Right renal cortex interstitium (tissue), 3 donors: ENCODE data around the gene HNRNPF. TPM values are rescaled to one million over a fixed set of nuclear protein-coding genes. Genes with fewer than 3 reads are reported as not detected.

Experiments used
- DNase-seq, 3 donors: peaks; one replicate each; pipeline ENCODE4 v3.0.0-alpha.2; 2013; ENCODE audit warnings: low read depth in 3 of 3, low spot score in 2 of 3
- polyA plus RNA-seq, 3 donors: library from polyadenylated mRNA; unstranded; fragments of 120-200 nt; gene quantifications; one replicate each; pipeline ENCODE4 v1.2.1, GENCODE V29; 2013; ENCODE audit not compliant: insufficient read length in 3 of 3

Gene HNRNPF
- polyA plus RNA-seq, 3 donors, result 217 to 226 (median 224) TPM

DNA sequence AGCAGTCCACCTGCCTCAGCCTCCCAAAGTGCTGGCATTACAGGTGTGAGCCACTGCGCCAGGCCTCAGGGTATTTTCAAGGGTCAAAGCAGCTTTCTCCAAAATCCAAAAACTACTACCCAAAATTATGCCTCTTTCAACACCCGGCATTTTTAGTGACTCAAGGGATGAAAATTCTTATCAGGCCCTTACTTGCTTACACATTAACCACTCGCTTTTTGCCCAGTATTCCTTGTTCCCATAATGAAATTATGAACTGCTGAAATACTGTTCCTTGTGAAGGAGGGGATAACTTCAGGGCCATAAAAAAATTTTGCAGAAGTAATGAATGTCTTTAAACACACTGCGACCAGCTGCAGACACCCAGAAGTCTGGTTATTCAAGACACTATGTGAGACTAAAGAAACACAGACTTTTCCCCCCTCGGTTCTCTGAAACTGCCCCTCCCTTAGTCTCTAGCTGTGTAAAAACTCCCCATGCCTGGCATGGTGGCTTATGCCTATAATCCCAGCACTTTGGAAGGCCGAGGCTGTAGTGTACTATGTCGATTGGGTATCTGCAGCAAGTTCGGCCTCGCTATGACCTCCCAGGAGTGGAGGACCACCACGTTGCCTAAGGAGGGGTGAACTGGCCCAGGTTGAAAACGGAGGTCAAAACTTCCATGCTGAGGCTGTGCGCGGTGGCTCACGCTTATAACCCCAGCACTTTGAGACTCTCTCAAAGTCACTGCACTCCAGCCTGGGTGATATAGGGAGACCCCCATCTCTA is 25.6 kb downstream of the HNRNPF start:
- no peak for DNase-seq

DNA sequence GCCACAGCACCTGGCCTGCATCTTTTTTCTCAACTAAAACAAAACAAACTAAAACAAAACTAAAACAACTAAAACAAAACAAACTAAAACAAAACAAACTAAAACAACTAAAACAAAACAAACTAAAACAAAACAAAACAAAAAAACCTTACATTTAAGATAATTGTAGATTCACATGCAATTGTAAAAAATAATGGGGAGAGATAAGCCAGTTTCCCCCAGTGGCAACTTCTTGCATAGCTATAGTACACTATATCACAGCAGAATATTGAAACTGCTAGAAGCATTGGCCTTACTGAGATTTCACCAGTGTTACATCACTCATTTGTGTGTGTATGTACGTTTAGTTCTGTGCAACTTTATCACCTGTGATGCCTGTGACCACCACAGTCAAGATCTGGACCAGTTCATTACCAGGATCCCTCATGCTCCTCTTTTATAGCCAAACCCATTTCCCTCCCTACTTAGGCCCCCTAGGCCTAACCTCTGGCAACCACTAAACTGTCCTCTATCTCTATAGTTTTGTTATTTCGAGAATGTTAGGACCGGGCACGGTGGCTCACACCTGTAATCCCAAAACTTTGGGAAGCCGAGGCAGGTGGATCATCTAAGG is 28.3 kb downstream of the HNRNPF start:
- no peak for DNase-seq

DNA sequence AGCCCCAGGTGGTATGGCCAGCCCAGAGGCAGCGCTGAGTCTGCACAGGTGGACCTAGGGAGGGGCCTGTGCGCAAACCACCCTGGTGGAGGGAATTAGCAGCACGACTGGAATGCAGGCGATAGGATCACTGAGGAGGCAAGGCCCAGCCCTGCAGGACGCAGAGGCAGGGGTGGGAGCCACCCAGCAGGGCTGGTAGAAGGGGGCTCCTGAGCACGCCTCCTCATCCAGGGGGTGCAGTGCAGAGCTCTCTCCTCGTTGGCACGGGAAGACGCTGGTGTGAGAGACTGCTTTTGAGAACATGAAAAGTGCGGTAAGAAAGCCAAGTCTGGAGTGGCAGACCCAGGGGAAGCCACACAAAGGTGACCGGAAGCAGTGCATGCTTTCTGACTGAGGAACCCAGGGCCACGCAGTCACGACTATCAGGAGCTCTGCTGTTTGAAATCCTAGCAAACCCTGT is 31.5 kb downstream of the HNRNPF start:
- no peak for DNase-seq

DNA sequence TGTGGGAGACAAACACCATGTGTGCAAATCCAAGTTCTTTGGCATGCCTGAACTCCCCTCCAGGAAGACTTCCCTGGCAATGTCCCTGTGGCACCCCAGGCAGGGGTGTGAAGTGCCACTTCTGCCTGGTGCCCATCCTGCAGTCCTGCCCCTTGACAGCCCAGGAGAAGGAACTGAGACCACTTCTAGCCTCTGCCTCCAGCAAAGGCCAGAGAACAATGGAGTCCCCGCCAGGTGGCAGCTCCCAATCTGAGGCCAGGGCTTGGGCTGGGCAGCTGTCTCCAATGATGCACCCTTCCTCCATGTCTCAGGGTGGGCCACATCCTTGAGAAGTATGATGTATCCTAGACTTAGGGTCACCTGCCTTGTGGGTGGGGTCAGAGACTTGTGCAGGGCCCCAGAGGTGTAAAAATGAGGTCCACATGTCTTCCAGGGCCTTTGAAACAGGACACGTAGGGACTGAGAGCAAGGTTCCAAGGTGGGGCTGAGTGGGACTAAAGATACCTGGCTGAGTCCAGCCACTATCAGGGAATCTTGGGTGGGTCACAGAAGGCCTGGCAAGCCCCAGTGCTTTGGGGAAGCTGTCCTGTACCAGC is 32.1 kb downstream of the HNRNPF start:
- no peak for DNase-seq

DNA sequence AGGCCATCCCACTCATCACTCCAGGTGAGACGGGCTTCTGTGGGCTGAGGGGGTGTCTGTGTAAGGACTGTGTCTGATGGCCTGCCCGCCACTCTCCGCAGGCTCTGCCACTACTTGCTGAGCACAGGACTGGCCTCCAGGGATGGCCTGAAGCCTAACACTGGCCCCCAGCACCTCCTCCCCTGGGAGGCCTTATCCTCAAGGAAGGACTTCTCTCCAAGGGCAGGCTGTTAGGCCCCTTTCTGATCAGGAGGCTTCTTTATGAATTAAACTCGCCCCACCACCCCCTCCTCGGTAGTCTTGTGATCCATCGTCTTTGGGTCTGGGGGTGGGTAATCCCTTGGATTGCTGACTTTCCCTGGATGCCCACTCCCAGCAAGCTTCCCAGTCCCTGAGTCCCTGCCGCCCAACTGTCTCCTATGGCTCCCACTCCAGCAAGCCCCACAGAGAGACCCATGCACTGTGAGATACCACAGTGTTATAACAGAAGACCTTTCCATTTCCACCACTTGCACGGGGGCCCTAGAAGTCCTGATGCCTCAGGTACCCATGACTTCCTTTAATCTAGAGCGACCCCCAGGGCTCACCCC is 32.8 kb downstream of the HNRNPF start:
- no peak for DNase-seq

DNA sequence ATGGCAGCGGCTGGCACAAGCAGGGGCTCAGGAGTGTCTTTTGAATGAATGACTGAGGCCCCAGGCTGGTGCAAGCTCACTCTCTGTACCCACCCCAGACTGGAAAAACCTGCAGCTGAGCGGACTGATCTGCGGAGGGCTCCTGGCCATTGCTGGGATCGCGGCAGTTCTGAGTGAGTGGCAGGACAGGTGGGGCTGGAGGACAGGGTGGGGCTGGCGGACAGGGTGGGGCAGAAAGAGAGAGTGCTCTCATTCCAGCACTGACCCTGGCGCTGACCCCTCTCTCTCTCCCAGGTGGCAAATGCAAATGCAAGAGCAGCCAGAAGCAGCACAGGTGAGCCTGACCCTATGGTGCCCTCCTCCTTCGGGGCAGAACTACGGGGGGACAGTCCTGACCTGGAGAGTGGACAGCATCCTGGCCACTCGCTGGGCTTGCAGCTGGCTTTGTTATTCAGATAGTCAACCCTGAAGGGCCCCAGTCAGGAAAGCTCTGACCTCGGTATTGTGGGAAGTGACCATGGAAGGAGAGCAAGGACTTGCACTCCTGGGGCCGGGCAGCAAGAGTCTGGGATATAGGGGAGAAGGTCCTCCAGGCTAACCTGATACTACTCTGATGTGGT is 33.5 kb downstream of the HNRNPF start:
- no peak for DNase-seq

DNA sequence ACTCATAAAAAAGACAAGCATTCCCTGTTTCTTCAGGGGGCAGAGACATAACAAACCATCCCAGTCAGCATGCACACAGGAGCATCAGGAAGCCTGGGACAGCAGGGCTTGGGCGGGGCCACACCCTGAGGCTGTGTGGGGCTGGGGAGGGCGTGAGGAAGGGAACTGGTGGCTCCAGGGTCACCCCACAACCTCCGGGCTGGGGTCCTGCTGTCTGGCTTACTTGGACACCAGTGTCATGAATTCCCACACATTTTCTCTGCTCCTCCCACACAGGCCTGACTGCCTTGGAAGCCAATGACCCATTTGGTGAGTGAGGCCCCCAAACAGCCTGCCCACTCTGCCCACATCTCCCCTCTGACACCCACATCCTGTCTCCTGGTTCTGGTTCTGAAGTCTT is 34.8 kb downstream of the HNRNPF start:
- DNase-seq, result no peak

DNA sequence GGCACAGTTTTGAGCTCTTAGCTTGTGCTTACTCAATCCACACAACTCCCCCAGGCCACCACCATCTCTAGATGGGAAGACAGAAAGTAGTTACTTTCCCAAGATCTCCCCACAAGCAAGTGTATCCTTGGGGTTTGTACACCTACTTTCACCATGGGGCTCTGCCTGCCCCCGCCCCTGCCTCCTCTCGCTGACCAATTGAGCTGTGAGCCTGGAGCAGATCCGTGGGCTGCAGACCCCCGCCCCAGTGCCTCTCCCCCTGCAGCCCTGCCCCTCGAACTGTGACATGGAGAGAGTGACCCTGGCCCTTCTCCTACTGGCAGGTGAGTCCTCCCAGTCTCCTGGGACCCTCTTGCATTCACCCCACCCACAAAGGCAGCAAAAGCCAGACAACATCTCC is 35.5 kb downstream of the HNRNPF start:
- no peak for DNase-seq

DNA sequence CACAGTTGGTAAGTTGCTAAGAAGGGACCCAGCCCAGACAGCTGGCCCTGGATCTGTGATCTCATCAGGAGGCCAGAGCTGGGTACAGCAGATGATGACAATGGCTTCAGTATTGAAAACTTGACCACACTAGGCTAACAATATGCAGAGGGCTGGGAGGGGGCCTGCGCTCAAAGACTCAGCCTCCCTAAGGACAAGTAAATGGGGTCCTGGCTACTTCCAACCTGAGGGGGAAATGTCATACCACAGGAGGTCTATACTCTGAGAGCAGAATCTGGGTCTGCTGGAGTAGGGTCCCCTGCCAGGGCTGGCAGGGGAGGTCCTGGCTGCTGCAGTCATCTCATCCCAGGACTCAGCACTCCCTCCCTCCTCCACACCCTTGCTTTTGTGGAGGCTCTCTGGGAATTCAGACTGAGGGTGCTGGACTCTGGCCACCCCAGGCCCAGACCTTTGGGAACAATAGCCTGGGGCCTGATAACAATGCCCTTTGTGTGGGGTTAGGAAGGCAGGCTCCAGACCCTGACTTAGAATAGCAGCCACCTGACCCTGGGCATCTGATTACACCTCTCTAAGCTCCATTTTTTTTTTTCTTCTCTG is 36.1 kb downstream of the HNRNPF start:
- no peak for DNase-seq

DNA sequence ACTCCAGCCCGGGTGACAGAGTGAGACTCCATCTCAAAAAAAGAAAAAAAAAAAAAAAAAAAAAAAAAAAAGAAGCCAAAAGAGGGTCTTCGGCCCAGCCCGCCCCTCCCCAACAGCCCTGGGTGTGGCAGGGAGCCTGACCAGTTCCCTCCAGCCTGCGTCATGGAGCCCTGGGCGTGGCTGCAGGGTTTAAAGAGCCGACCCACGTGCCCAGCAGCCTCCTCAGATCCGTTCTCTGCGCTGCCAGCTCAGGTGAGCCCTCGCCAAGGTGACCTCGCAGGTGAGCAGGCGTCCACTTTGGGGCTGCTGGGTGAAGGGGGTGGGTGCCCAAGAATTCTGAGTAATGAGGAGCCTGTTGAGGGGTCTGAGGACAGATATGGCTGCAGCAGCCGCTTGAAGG is 37.6 kb downstream of the HNRNPF start, which contains the start of gene FXYD4:
FXYD4 (plus strand) TSS at position 219 of the 400 bp plus-strand sequence. CDS start 2,111 bp downstream, outside the sequence.
- no peak for DNase-seq

DNA sequence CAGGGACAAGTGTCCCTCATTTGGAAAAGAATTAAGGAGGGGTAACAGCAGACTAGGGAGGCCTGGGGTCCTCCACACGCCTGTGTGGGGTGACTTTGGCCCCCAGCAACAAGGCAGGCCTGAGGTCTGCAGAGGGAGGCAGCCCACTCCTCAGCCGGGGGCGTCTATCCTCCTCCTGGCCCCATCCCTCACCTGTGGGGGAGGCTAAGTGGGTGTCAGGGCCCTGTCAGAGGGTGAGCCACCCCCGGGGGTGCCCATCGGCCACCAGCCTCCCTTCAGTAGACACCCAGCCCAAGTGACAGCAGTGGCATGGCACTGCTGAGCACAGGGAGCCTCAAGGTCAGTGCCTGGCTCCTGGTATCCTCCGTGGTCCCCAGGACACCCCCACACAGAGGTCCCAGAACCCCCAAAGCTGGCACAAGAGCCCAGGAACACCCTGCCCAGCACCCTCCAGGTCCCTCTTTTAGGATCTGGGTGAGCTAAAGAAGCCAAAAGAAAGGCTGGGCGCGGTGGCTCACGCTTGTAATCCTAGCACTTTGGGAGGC is 38.2 kb downstream of the HNRNPF start:
- no peak for DNase-seq

DNA sequence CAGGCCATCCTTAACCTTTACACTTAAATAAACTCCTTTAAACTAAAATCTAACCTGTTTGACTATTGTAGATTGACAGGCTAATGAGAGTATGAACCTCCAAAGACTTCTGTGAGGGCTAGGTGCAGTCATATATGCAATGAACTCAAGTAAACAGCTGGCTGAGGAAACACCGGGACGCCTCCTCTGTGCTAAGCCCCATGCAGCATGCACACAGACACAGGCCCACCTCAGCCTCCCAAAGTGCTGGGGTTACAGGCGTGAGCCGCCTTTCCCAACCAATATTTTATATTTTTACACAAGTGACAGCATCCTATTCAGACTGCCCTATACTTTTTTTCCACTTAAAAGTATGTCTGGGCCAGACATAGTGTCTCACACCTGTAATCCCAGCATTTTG is 39.1 kb downstream of the HNRNPF start:
- DNase-seq, result no peak

DNA sequence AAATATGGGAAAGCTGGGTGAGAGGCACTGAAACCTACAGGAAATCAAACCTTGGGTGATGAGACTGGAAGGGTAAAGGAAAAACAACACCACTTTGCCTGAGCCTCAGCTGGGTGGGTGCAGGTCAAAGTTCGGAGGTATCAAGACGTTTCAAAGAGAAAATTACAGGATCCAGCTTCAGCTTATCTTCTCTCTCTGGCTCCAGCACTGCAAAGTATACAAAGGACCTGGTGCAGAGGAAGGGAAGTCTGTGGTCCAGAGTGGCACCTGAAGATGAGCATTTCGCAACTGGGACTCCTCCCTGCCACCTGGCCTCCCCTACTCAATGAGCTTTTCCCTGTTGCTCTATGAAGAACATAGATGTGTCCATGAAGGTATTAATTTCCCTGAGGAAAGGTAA is 44.0 kb downstream of the HNRNPF start:
- no peak for DNase-seq

DNA sequence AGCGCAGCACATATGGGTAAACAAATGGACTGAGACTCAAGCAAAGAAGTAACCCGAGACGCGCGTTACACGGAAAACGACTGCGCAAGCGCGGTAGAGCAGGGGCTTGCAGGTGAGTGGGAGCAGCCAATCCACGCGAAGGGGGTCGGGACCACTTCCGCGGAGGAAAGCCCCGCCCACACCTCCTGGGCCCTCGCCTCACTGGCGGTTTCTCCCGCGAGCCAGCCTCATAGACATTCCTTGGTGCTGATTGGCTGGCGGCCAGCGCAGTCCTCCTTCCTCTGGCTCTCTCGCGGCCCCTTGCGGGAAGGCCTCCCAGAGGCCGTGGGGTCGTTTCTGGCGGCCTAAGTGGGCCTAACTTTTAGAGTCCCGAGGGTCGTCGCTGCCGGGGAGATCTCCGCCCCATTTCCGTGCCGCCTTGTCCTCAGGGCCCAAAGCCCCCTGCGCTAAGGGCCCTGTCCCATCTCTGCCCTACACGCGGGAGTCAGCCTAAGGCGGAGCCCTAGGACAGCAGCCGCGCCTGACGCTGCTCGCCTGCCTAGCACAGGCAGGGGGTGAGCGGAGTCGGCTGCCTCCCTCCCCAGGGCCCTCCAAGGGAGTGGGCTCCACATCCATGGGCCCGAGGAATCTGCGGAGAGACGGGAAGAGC is 46.7 kb downstream of the HNRNPF start:
- DNase-seq, result peak; percentile 89 to 93 (median 90)

DNA sequence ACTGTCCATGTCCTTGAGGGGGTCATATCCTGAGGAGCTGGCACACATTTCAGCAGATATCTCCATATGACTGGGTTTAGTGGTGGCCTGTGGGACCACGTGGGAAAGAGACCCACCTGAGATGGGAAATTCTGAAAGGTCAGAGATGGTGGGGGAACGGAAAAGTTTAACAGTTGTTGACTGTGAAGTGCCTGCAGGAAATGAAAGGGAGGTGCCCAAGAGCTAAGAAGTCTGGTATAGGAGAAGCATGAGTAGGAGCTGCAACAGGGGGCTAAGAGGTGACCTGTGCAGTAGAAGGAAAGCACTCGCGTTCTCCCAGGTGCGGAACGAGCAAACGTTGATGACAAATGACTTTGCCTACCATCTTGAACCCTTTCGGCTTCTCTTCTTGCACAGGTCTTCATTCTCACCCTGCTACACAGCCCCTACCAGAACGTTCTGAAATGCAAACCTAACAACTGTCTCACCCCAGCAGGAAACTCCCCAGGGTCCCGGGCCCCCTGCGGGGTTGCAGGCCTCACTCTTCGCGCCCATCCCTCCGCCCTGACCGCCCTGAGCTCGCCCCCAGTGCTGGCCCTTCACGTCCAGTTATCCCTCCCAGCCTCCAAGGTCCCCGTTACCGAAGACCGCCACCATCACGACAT is 47.3 kb downstream of the HNRNPF start:
- DNase-seq, result no peak

DNA sequence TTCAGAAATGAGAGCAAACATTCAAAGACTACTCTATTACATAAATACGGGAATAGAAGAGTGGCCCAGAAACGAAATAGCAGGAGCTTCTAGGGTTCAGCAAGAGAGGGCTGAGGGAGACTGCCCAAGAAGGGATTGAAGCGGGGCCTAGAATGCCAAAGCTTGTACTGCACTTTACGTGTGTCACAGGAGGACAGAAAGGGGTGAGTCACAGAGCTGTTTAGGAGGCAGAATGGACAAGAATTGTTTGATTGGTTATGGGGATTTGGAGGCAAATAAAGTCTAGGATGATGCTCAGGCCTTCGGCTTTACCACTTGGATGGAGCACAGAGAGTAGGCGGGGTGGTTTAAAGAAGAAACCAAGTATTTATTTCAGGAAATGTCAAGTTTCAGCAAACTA is 48.9 kb downstream of the HNRNPF start:
- no peak for DNase-seq

DNA sequence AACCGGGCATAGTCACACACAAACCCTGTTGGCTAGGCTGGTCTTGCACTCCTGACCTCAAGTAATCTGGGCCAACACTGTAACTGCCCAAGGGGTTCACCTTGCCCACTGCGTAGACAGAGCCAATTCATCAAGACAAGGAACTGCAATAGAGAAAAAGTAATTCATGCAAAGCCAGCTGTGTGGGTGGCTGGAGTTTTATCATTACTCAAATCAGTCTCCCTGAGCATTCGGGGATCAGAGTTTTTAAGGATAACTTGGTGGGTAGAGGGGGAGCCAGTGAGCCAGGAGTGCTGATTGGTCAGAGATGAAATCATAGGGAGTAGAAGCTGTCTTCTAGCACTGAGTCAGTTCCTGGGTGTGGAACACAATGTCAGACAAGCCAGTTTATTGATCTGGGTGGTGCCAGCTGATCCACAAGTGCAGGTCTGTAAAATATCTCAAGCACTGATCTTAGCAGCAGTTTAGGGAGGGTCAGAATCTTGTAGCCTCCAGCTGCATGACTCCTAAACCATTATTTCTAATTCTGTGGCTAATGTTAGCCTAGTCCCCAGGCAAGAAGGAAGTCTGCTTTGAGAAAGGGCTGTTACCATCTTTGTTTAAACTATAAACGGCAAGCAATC is 53.1 kb downstream of the HNRNPF start:
- DNase-seq, result no peak

DNA sequence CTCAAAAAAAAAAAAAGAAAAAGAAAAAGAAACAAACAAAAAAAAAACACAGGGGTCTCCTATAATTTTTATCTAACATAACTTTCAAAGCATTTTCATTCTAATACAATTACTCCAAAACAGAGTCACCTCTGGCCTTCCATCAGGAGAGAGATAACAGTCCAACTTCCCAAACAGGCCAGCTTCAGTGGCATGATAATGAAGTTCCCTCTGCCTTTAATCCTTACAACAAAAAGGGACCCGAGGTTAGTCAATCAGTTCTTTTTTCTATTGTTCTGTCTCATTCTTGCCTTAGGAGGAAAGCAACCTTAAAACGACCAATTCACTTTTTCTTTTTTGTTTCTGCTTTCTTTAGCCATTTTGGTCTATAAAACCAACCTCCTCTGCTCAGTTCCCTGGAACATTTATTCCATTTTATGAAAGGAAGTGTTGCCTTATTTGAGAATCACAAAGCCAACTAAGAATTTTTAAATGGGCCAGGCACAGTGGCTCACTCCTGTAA is 54.1 kb downstream of the HNRNPF start:
- no peak for DNase-seq

DNA sequence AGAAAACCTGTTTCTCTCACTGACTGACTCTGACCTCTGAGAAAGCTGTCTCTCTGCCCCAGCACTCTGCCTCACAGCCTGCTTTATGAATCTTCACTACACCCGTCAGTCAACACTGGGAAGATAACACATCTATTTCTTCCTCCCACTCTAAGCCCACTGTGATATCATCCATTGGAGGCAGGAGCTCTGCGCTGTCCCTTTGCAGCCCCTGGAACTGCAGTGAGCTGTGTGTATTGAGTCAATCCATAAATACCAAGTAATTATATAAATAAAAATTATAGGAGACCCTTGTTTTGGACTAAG is 54.7 kb downstream of the HNRNPF start:
- no peak for DNase-seq
